PC-3 (cell line): ENCODE measurements around the gene FSIP1. TPM values are rescaled to one million over a fixed set of nuclear protein-coding genes. Genes with fewer than 3 reads are reported as not detected.

Experiments
- ATAC-seq: fragments of 200-7000 bp; cut with Tn5 transposase; 2 replicates; pipeline ENCODE4 v1.9.1; 2020; ENCODE audit warnings: mild to moderate bottlenecking, moderate library complexity
- BruUV-seq: library from RNA; stranded (reverse); fragments of 400-500 nt; replicated peaks from 2 replicates; lab custom pipeline; 2021; lab: Mats Ljungman, UMichigan
- CTCF ChIA-PET: fragments of 300-600 bp; sonication (Branson Sonifier 250); formaldehyde crosslinking; loops from one replicate; lab custom pipeline; 2022; ENCODE audit warnings: antibody characterized with exemption; lab: Charles Lee
- POLR2A ChIA-PET: fragments of 300-600 bp; sonication (Branson Sonifier 250); formaldehyde crosslinking; loops from one replicate; lab custom pipeline; 2022; ENCODE audit warnings: antibody characterized with exemption; ENCODE audit not compliant: unreplicated experiment; lab: Charles Lee
- DNase-seq: peaks from one replicate; pipeline ENCODE4 v3.0.0-alpha.2; 2015
- H2AFZ ChIP-seq: fragments of 300-600 bp; sonication (generic); 2 replicates; pipeline ENCODE4 v1.6.0; 2016; ENCODE audit warnings: antibody characterized with exemption, low read length
- H3F3A ChIP-seq: fragments of 300-600 bp; sonication (generic); one replicate; pipeline ENCODE4 v1.6.0; 2017; ENCODE audit warnings: antibody characterized with exemption, low read length, control low read depth, mild to moderate bottlenecking; ENCODE audit not compliant: unreplicated experiment
- H3K27ac ChIP-seq: fragments of 300-600 bp; sonication (generic); 2 replicates; pipeline ENCODE4 v1.5.1; 2016; ENCODE audit warnings: mild to moderate bottlenecking, low read length
- H3K27me3 ChIP-seq: fragments of 300-600 bp; sonication (generic); 2 replicates; pipeline ENCODE4 v1.6.1; 2016; ENCODE audit warnings: low read length, mixed read lengths
- H3K36me3 ChIP-seq: fragments of 300-600 bp; sonication (generic); 2 replicates; pipeline ENCODE4 v1.6.1; 2016; ENCODE audit warnings: low read depth, mixed run types, low read length, mixed read lengths
- H3K4me1 ChIP-seq: fragments of 300-600 bp; sonication (generic); 2 replicates; pipeline ENCODE4 v1.5.1; 2016; ENCODE audit warnings: low read length; ENCODE audit not compliant: insufficient read depth
- H3K4me2 ChIP-seq: fragments of 300-600 bp; sonication (generic); 2 replicates; pipeline ENCODE4 v1.6.0; 2016; ENCODE audit warnings: low read length
- H3K4me3 ChIP-seq: fragments of 300-600 bp; sonication (generic); 2 replicates; pipeline ENCODE4 v1.5.1; 2016; ENCODE audit warnings: mild to moderate bottlenecking, low read length, mixed read lengths
- H3K79me2 ChIP-seq: fragments of 300-600 bp; sonication (generic); 2 replicates; pipeline ENCODE4 v1.6.1; 2017; ENCODE audit warnings: low read length, mixed read lengths
- H3K9ac ChIP-seq: fragments of 300-600 bp; sonication (generic); 2 replicates; pipeline ENCODE4 v1.6.0; 2016; ENCODE audit warnings: mild to moderate bottlenecking, low read length
- H3K9me2 ChIP-seq: fragments of 300-600 bp; sonication (generic); replicated peaks from 2 replicates; pipeline ENCODE4 v1.6.1; 2016; ENCODE audit warnings: mixed run types, low read length, mixed read lengths
- H3K9me3 ChIP-seq: fragments of 300-600 bp; sonication (generic); 2 replicates; pipeline ENCODE4 v1.6.1; 2016; ENCODE audit warnings: low read length, mixed read lengths
- H4K20me1 ChIP-seq: fragments of 300-600 bp; sonication (generic); 2 replicates; pipeline ENCODE4 v1.6.1; 2016; ENCODE audit warnings: low read length, mixed read lengths
- EZH2 ChIP-seq: fragments of 300-600 bp; sonication (generic); IDR thresholded peaks from one replicate; pipeline ENCODE4 v1.6.1; 2017; ENCODE audit warnings: antibody characterized with exemption, mild to moderate bottlenecking, low read length; ENCODE audit not compliant: unreplicated experiment
- EZH2phosphoT487 ChIP-seq: fragments of 300-600 bp; sonication (generic); IDR thresholded peaks from 2 replicates; pipeline ENCODE4 v1.6.1; 2018; ENCODE audit warnings: mild to moderate bottlenecking, antibody characterized with exemption, low read length, borderline replicate concordance
- intact Hi-C: fragments of 100-400 bp; cut with micrococcal nuclease; formaldehyde crosslinking; loops from 2 replicates; pipeline ENCODE4 v1.9.0; 2023
- total RNA-seq: library from RNA; depleted of rRNA; stranded (reverse); fragments of >200 nt; gene quantifications from 2 replicates; pipeline ENCODE4 v1.2.3, GENCODE V29; 2014
- TF ChIP-seq, protein P1 (sequence below): fragments of 300-600 bp; sonication (generic); conservative IDR thresholded peaks from 2 replicates; pipeline ENCODE4 v1.5.1; 2017; ENCODE audit warnings: antibody characterized with exemption, low read depth, mild to moderate bottlenecking, low read length

Gene FSIP1
- total RNA-seq, 1 experiment from 2014 or later: 0.07 TPM

DNA sequence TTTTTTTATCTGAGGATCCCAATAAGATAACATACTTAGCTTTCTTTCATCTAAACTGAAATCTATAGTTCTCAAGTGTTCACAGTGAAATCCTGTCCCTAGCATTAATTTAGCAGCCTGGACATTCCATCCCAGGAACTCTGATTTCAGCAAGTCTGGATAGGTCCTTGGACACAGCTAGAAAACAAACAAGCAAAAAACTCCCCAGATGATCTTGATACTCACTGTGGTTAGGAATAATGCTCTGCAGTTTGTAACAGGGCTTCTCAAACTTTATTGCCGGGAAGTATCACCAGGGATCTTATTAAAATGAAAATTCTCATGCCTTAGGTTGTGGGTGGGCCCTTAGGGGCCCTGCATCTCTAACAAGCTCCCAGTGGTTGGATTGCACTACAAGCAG, 177.5 kb downstream of the FSIP1 start:
- no peaks in the 10 kb centered on the region for H3K79me2 ChIP-seq
- H3K27ac ChIP-seq: no peak overlapping the region
- no peaks in the 10 kb centered on the region for H4K20me1 ChIP-seq
- H3K27me3 ChIP-seq: no peaks in the 10 kb centered on the region
- H3K4me3 ChIP-seq: no peak overlapping the region
- H3K4me1 ChIP-seq: no peaks in the 10 kb centered on the region; the same call in 1 of the 2 replicates
- no peak overlapping the region for H3K4me2 ChIP-seq
- H3F3A ChIP-seq: no peaks in the 10 kb centered on the region
- TF ChIP-seq, protein P1, sequence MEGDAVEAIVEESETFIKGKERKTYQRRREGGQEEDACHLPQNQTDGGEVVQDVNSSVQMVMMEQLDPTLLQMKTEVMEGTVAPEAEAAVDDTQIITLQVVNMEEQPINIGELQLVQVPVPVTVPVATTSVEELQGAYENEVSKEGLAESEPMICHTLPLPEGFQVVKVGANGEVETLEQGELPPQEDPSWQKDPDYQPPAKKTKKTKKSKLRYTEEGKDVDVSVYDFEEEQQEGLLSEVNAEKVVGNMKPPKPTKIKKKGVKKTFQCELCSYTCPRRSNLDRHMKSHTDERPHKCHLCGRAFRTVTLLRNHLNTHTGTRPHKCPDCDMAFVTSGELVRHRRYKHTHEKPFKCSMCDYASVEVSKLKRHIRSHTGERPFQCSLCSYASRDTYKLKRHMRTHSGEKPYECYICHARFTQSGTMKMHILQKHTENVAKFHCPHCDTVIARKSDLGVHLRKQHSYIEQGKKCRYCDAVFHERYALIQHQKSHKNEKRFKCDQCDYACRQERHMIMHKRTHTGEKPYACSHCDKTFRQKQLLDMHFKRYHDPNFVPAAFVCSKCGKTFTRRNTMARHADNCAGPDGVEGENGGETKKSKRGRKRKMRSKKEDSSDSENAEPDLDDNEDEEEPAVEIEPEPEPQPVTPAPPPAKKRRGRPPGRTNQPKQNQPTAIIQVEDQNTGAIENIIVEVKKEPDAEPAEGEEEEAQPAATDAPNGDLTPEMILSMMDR: no peak
- no peak overlapping the region for H3K9ac ChIP-seq
- POLR2A ChIA-PET: no interaction called here
- H2AFZ ChIP-seq: no peak overlapping the region
- no peak for ATAC-seq
- intact Hi-C loops: no loop called here
- CTCF ChIA-PET: no interaction called here
- no TSS peak for BruUV-seq
- no peaks in the 10 kb centered on the region for H3K36me3 ChIP-seq
- no peak for DNase-seq
- no peaks in the 10 kb centered on the region for H3K9me2 ChIP-seq
- H3K9me3 ChIP-seq: no peaks in the 10 kb centered on the region; the same call in 1 of the 2 replicates

DNA sequence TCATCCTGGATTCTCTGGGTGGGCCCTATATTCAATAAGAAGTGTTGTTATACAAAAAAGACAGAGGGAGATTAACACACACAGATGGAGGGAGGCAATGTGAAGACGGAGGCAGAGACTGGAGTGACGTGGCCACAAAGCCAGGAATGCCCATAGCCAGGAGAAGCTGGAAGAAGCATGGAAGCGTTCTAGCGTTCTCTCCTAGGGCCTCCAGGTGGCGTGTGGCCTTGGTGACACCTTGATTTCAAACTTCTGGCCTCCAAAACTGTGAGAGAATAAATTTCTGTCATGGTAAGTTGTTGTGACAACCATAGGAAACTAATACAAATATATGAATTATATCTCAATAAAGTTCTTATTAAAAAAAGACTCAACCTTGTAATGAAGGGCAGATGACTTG, 180.5 kb downstream of the FSIP1 start:
- Histone ChIP-seq H2AFZ (no peak overlapping the region), H3K4me1 (peaks cover 8% of the 10 kb centered on the region), H3K27me3 (no peaks in the 10 kb centered on the region), H3F3A (peaks cover 11% of the 10 kb centered on the region), H3K9ac (no peak overlapping the region), H3K79me2 (no peaks in the 10 kb centered on the region), H3K36me3 (peaks cover 6% of the 10 kb centered on the region; the same call in 1 of the 2 replicates), H3K4me3 (no peak overlapping the region), H3K4me2 (no peak overlapping the region), H4K20me1 (no peaks in the 10 kb centered on the region), H3K9me2 (no peaks in the 10 kb centered on the region), H3K9me3 (no peaks in the 10 kb centered on the region), H3K27ac (no peak overlapping the region)
- no peak for ATAC-seq
- no TSS peak for BruUV-seq
- intact Hi-C loops: no loop called here
- CTCF ChIA-PET: interaction anchor here (0.6 kb wide), 1 partner anchor 337 kb away, joined by 3 read pairs; no protein-coding TSS in a partner anchor
- DNase-seq: peak; percentile 50
- TF ChIP-seq, protein P1: peak; percentile 58
- TF ChIP-seq EZH2phosphoT487: no peak
- no peak for TF ChIP-seq EZH2
- POLR2A ChIA-PET: no interaction called here

DNA sequence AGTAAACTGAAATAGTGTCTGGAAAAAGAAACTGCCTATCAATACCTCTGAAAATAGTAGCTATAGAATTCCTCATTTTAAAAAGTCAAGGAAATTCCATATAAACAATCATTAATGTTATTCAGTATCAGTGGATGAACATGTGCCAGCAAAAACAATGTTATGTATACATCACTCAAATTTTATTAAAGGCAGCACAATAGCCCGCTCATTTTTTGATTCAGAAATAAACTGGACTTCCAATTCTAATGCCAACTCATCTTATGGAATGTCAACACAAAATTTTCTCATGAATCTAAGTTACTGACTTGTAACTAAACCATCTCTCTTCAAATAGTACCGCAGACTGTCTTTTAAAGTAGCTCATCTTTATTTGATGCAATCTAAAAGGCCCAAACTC, 182.8 kb downstream of the FSIP1 start:
- Histone ChIP-seq H3K9me3 (no peaks in the 10 kb centered on the region), H3K9ac (no peak overlapping the region), H3K27ac (no peak overlapping the region), H3K36me3 (peaks cover 28% of the 10 kb centered on the region), H3K9me2 (no peaks in the 10 kb centered on the region), H3K4me2 (no peak overlapping the region), H3K79me2 (no peaks in the 10 kb centered on the region), H3K4me1 (peaks cover 17% of the 10 kb centered on the region), H3K27me3 (no peaks in the 10 kb centered on the region), H2AFZ (no peak overlapping the region), H4K20me1 (peaks cover 9% of the 10 kb centered on the region), H3F3A (peaks cover 27% of the 10 kb centered on the region), H3K4me3 (no peak overlapping the region)
- TF ChIP-seq EZH2 (no peak), EZH2phosphoT487 (no peak)
- TF ChIP-seq, protein P1: no peak
- intact Hi-C loops: no loop called here
- BruUV-seq: no TSS peak
- ATAC-seq (peak; percentile 61), DNase-seq (peak; percentile 59)
- CTCF ChIA-PET: no interaction called here
- POLR2A ChIA-PET: no interaction called here
